HepG2 (cell line): ENCODE results near the gene BPI. TPM values are rescaled to one million over a fixed set of nuclear protein-coding genes. Genes with fewer than 3 reads are reported as not detected.
A peak's percentile ranks its signal among the peaks of the same experiment; 100 is the strongest.

Source experiments
- GTF3A ChIP-seq: sonication (generic); formaldehyde crosslinking; conservative IDR thresholded peaks from 2 replicates; pipeline ENCODE4 v1.4.0; 2020; ENCODE audit warnings: mild to moderate bottlenecking, missing genetic modification reagents
- HNF1A ChIP-seq, 2 experiments: sonication (generic) in 1 of 2; formaldehyde crosslinking in 1 of 2; IDR thresholded peaks; 2 replicates each; pipeline versions ENCODE4 v1.4.0 to v1.6.1; 2016 to 2020; ENCODE audit warnings: borderline replicate concordance in 1 of 2, low read depth in 1 of 2, mild to moderate bottlenecking in 1 of 2, missing genetic modification reagents in 1 of 2
- HNRNPUL1 ChIP-seq: fragments of 200-400 bp; formaldehyde crosslinking; IDR thresholded peaks from 2 replicates; pipeline ENCODE4 v1.6.1; 2017; ENCODE audit warnings: low read depth, mild to moderate bottlenecking, low read length, moderate library complexity
- HOXD1 ChIP-seq: sonication (generic); formaldehyde crosslinking; IDR thresholded peaks from 2 replicates; pipeline ENCODE4 v1.5.0; 2020; ENCODE audit warnings: missing genetic modification reagents
- KDM5A ChIP-seq: fragments of 200-600 bp; sonication (generic); IDR thresholded peaks from 2 replicates; pipeline ENCODE4 v1.7.0; 2018; ENCODE audit warnings: antibody characterized with exemption, mild to moderate bottlenecking, low read length, borderline replicate concordance
- MYC ChIP-seq: sonication (generic); formaldehyde crosslinking; IDR thresholded peaks from 2 replicates; pipeline ENCODE4 v1.9.0; 2021; ENCODE audit warnings: missing genetic modification reagents, borderline replicate concordance
- MZF1 ChIP-seq: sonication (generic); formaldehyde crosslinking; IDR thresholded peaks from 2 replicates; pipeline ENCODE4 v1.8.1; 2023; ENCODE audit warnings: mild to moderate bottlenecking, missing genetic modification reagents, borderline replicate concordance
- NFE2 ChIP-seq: sonication (generic); formaldehyde crosslinking; IDR thresholded peaks from 2 replicates; pipeline ENCODE4 v1.4.0; 2020; ENCODE audit warnings: missing genetic modification reagents
- SMAD1 ChIP-seq: sonication (generic); formaldehyde crosslinking; IDR thresholded peaks from 2 replicates; pipeline ENCODE4 v1.4.0; 2020; ENCODE audit warnings: missing genetic modification reagents, low read depth, mild to moderate bottlenecking, borderline replicate concordance
- TCF7 ChIP-seq: sonication (generic); IDR thresholded peaks from 2 replicates; pipeline ENCODE4 v1.6.1; 2016; ENCODE audit warnings: antibody characterized with exemption, low read depth
- TEAD3 ChIP-seq: optimal IDR thresholded peaks from 2 replicates; pipeline ENCODE3; 2016; ENCODE audit warnings: borderline replicate concordance
- ZBTB49 ChIP-seq: sonication (generic); formaldehyde crosslinking; IDR thresholded peaks from 2 replicates; pipeline ENCODE4 v1.4.0; 2020; ENCODE audit warnings: missing genetic modification reagents, borderline replicate concordance
- ZFAT ChIP-seq: sonication (generic); formaldehyde crosslinking; conservative IDR thresholded peaks from 2 replicates; pipeline ENCODE4 v1.8.1; 2023; ENCODE audit warnings: missing genetic modification reagents, inconsistent platforms
- ZFP36L1 ChIP-seq: sonication (generic); formaldehyde crosslinking; IDR thresholded peaks from 2 replicates; pipeline ENCODE4 v1.8.0; 2022; ENCODE audit warnings: mild to moderate bottlenecking, missing genetic modification reagents, moderate library complexity
- ZFP36L2 ChIP-seq: sonication (generic); formaldehyde crosslinking; IDR thresholded peaks from 2 replicates; pipeline ENCODE4 v1.4.0; 2020; ENCODE audit warnings: missing genetic modification reagents
- polyA plus RNA-seq, 8 experiments: library from polyadenylated mRNA; depleted of rRNA in 3 of 8; stranded (reverse) in 7 of 8; unstranded in 1 of 8; fragments of >200 nt; fragmentation: Illumina TruSeq in 4 of 8; extraction: Trizol in 4 of 8; gene quantifications; 2 replicates each; pipeline versions ENCODE4 v1.2.1 to v1.2.3, GENCODE V29; 2011 to 2016; ENCODE audit warnings: low read depth in 4 of 8, missing spikeins in 1 of 8, mixed read lengths in 1 of 8; ENCODE audit not compliant: insufficient read depth in 1 of 8
- total RNA-seq, 5 experiments: library from RNA; depleted of rRNA; stranded (reverse); fragments of >200 nt; fragmentation: Illumina TruSeq; extraction: Trizol; gene quantifications; 2 replicates each; pipeline ENCODE4 v1.2.3, GENCODE V29; 2016; ENCODE audit warnings: low read depth in 1 of 5
- TF ChIP-seq, protein P1 (sequence below): sonication (generic); formaldehyde crosslinking; IDR thresholded peaks from 2 replicates; pipeline ENCODE4 v1.8.1; 2023; ENCODE audit warnings: mild to moderate bottlenecking, missing genetic modification reagents
- TF ChIP-seq, protein P2 (sequence below): sonication (generic); formaldehyde crosslinking; IDR thresholded peaks from 2 replicates; pipeline ENCODE4 v1.4.0; 2020; ENCODE audit warnings: low read depth, mild to moderate bottlenecking, missing genetic modification reagents
- TF ChIP-seq, protein P3 (sequence below): sonication (generic); formaldehyde crosslinking; IDR thresholded peaks from 2 replicates; pipeline ENCODE4 v1.4.0; 2020; ENCODE audit warnings: mild to moderate bottlenecking, missing genetic modification reagents

Gene BPI
- total and polyA plus RNA-seq, 2 of the 13 experiments (the other 11 are each of a cell fraction or from before 2014, with no cell fraction given), result not detected

DNA sequence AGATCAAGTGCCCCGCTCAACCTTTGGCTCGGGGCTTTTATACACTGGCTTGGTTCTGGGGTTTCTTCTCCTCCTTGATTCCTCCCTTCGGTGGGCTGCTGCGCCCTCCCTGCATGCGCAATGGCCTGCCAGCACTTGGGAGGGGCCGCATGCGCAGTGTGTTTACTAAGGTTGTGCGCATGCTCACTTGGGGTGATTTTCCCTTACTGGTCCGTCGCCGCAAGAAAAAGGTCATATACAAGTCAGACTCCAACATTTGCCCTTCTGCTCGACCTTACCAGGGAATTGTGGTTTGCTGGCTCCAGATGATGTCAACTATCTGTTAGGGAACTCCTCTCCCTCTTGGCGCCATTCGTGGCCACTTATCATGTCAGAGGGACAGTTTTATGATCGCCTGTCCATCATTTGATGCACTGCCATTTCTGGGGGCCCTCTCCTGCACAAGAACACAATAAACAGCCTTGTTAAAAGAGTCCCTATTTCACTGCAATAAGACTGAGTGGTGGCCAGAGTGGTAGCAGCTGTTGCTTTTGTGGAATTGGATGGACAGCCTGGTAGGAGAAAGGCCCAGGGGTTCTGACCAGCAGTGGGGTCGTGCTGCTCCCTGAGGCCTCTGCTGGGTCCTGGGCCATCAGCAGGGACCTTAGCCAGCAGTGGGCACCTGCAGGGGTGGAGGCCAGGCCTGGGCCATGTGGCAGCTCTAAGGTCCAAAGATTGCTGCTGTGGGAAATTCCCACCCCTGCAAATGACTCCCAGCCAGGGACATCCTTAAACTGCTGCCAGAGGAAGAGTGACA lies 39.6 kb downstream of the BPI start (continued):
- TF ChIP-seq ZBTB49 (CRISPR knock-in tag) (no peak), ZFP36L2 (CRISPR knock-in tag) (no peak), MYC (CRISPR knock-in tag) (peak; percentile 45; the same call in 1 of the 2 replicates), KDM5A (no peak), TEAD3 (peak; percentile 71), HNRNPUL1 (no peak), ZFAT (no peak), MZF1 (no peak), TCF7 (no peak), NFE2 (CRISPR knock-in tag) (no peak), ZFP36L1 (CRISPR knock-in tag) (no peak), GTF3A (CRISPR knock-in tag) (no peak), SMAD1 (CRISPR knock-in tag) (peak; percentile 87), HNF1A (IDR thresholded peaks at IDR 0.05; ENCODE audit: low read depth) (no peak), HNF1A (CRISPR knock-in tag; IDR thresholded peaks at IDR 0.05; ENCODE audit: borderline replicate concordance) (no peak), HOXD1 (0 out of 2 replicates have a peak, but pooled peaks have one; percentile 65)
- TF ChIP-seq, protein P1, sequence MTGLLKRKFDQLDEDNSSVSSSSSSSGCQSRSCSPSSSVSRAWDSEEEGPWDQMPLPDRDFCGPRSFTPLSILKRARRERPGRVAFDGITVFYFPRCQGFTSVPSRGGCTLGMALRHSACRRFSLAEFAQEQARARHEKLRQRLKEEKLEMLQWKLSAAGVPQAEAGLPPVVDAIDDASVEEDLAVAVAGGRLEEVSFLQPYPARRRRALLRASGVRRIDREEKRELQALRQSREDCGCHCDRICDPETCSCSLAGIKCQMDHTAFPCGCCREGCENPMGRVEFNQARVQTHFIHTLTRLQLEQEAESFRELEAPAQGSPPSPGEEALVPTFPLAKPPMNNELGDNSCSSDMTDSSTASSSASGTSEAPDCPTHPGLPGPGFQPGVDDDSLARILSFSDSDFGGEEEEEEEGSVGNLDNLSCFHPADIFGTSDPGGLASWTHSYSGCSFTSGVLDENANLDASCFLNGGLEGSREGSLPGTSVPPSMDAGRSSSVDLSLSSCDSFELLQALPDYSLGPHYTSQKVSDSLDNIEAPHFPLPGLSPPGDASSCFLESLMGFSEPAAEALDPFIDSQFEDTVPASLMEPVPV, result peak; percentile 80
- TF ChIP-seq, protein P2, sequence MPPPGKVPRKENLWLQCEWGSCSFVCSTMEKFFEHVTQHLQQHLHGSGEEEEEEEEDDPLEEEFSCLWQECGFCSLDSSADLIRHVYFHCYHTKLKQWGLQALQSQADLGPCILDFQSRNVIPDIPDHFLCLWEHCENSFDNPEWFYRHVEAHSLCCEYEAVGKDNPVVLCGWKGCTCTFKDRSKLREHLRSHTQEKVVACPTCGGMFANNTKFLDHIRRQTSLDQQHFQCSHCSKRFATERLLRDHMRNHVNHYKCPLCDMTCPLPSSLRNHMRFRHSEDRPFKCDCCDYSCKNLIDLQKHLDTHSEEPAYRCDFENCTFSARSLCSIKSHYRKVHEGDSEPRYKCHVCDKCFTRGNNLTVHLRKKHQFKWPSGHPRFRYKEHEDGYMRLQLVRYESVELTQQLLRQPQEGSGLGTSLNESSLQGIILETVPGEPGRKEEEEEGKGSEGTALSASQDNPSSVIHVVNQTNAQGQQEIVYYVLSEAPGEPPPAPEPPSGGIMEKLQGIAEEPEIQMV (CRISPR knock-in tag), result peak; percentile 71; the same call in 1 of the 2 replicates
- TF ChIP-seq, protein P3, sequence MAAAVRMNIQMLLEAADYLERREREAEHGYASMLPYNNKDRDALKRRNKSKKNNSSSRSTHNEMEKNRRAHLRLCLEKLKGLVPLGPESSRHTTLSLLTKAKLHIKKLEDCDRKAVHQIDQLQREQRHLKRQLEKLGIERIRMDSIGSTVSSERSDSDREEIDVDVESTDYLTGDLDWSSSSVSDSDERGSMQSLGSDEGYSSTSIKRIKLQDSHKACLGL (CRISPR knock-in tag), result peak; percentile 80
